Upper lobe of left lung (tissue), 4 donors: ENCODE data around the gene CLASP1.
A peak's percentile ranks its signal among the peaks of the same experiment; 100 is the strongest.

Experiments used
- CTCF ChIP-seq, 6 experiments: fragments of 450-650 bp in 4 of 6; fragments of 200-600 bp in 2 of 6; sonication (generic) in 2 of 6; IDR thresholded peaks; one replicate each; pipeline ENCODE4 v1.5.1; 2016 to 2019; ENCODE audit warnings: antibody characterized with exemption in 6 of 6
- POLR2A ChIP-seq, 4 donors: fragments of 450-650 bp; IDR thresholded peaks; one replicate each; pipeline ENCODE4 v1.5.1; 2016 to 2017; ENCODE audit warnings: antibody characterized with exemption in 4 of 4, mild to moderate bottlenecking in 2 of 4

GRCh38 chr2:121297217-121297830, 351.9 kb downstream of the CLASP1 start:
- TF ChIP-seq POLR2A (IDR thresholded peaks at IDR 0.05), result no peak
- peak in 5 of 6 experiments; percentile 38 to 68 (median 48) for TF ChIP-seq CTCF (IDR thresholded peaks at IDR 0.05)
